NCI-H146 (cell line): Measurements from ENCODE around the gene ANKRD12.

Experiments used
- DNase-seq: peaks from one replicate; lab custom pipeline; 2025; lab: John Stamatoyannopoulos, UW

Gene ANKRD12

GRCh38 chr18:9188359-9189231 is 52.0 kb downstream of the ANKRD12 start:
- no peak for DNase-seq

- DNase-seq = no peak
Observed at GRCh38 chr18:9189491-9189890, 52.9 kb downstream of the ANKRD12 start.

- DNase-seq = no peak
Observed at GRCh38 chr18:9191658-9192256, 55.2 kb downstream of the ANKRD12 start.

GRCh38 chr18:9193031-9193430 is 56.5 kb downstream of the ANKRD12 start:
- no peak for DNase-seq

GRCh38 chr18:9196568-9196967 is 60.0 kb downstream of the ANKRD12 start:
- DNase-seq = no peak

- DNase-seq = no peak
Observed at GRCh38 chr18:9199681-9200080, 63.1 kb downstream of the ANKRD12 start.

GRCh38 chr18:9201224-9201623 is 64.6 kb downstream of the ANKRD12 start:
- DNase-seq = no peak

GRCh38 chr18:9204659-9205058 is 68.1 kb downstream of the ANKRD12 start:
- DNase-seq = no peak

- DNase-seq = no peak
Observed at GRCh38 chr18:9206421-9206820, 69.8 kb downstream of the ANKRD12 start.

GRCh38 chr18:9209279-9209678 is 72.7 kb downstream of the ANKRD12 start:
- no peak for DNase-seq

GRCh38 chr18:9210966-9211365 is 74.4 kb downstream of the ANKRD12 start:
- no peak for DNase-seq

- no peak for DNase-seq
Observed at GRCh38 chr18:9211955-9212354, 75.4 kb downstream of the ANKRD12 start.

- DNase-seq = no peak
Observed at GRCh38 chr18:9215221-9215933, 78.8 kb downstream of the ANKRD12 start.

GRCh38 chr18:9216459-9216858 is 79.9 kb downstream of the ANKRD12 start:
- no peak for DNase-seq

GRCh38 chr18:9217743-9218451 is 81.3 kb downstream of the ANKRD12 start:
- no peak for DNase-seq

GRCh38 chr18:9221040-9221439 is 84.5 kb downstream of the ANKRD12 start:
- DNase-seq = no peak

- no peak for DNase-seq
Observed at GRCh38 chr18:9221661-9222060, 85.1 kb downstream of the ANKRD12 start.

- DNase-seq = no peak
Observed at GRCh38 chr18:9223356-9223755, 86.8 kb downstream of the ANKRD12 start.

- no peak for DNase-seq
Observed at GRCh38 chr18:9226463-9226862, 89.9 kb downstream of the ANKRD12 start.

GRCh38 chr18:9231852-9232486 is 95.4 kb downstream of the ANKRD12 start:
- DNase-seq = no peak

GRCh38 chr18:9232977-9233376 is 96.4 kb downstream of the ANKRD12 start:
- DNase-seq = no peak
